Spleen (tissue), 7 donors: ENCODE data around the gene IZUMO1R.

Experiments used
- CTCF ChIP-seq, 11 experiments: fragments of 200-600 bp in 7 of 11; fragments of 450-650 bp in 4 of 11; sonication (generic) in 4 of 11; IDR thresholded peaks in 8 of 11; conservative IDR thresholded peaks in 3 of 11; 1 replicate in 7 of 11; 2 replicates in 4 of 11; pipeline versions ENCODE4 v1.4.0 to v1.8.0; 2016 to 2021; ENCODE audit warnings: antibody characterized with exemption in 11 of 11, inconsistent platforms in 4 of 11, mild to moderate bottlenecking in 1 of 11
- POLR2A ChIP-seq, 3 donors: fragments of 450-650 bp; IDR thresholded peaks; one replicate each; pipeline ENCODE4 v1.5.1; 2017; ENCODE audit warnings: antibody characterized with exemption in 3 of 3, mild to moderate bottlenecking in 1 of 3
- POLR2AphosphoS5 ChIP-seq, 3 donors: sonication (generic); formaldehyde crosslinking; IDR thresholded peaks; one replicate each; pipeline ENCODE4 v1.5.1; 2017; ENCODE audit warnings: antibody characterized with exemption in 3 of 3
- donor health status: DM: no; HTN: no; CAD: no; lungs with moderate emphysema.
- donor health status: DM: no; HTN: no; CAD: no.
- donor health status: DM: no; HTN: no; CAD: no.

GRCh38 chr11:94303966-94304958, at the start of gene IZUMO1R:
- TF ChIP-seq CTCF (IDR thresholded peaks at IDR 0.05 in 8 of 11, conservative IDR thresholded peaks at IDR 0.05 in 3 of 11): no peak
- TF ChIP-seq POLR2A (IDR thresholded peaks at IDR 0.05): no peak
- no peak for TF ChIP-seq POLR2AphosphoS5 (IDR thresholded peaks at IDR 0.05)
